Activated B cell treated with CpG ODN at 0.5 μM for 24 hours (primary cell): ENCODE measurements around the gene FES. TPM values are rescaled to one million over a fixed set of nuclear protein-coding genes. Genes with fewer than 3 reads are reported as not detected.

Source experiments
- ATAC-seq: fragments of 200-7000 bp; cut with Tn5 transposase; one replicate; pipeline ENCODE4 v1.10.0; 2021; ENCODE audit warnings: low read depth, mild to moderate bottlenecking, moderate library complexity
- CTCF ChIA-PET: fragments of 350-600 bp; sonication (Branson Sonifier 250); formaldehyde crosslinking; loops from one replicate; lab custom pipeline; 2021; ENCODE audit warnings: antibody characterized with exemption; lab: Charles Lee
- POLR2A ChIA-PET: fragments of 350-600 bp; sonication (Branson Sonifier 250); formaldehyde crosslinking; loops from one replicate; lab custom pipeline; 2021; ENCODE audit warnings: antibody characterized with exemption; lab: Charles Lee
- DNase-seq: peaks from one replicate; pipeline ENCODE4 v3.0.0; 2022
- H3K27ac Mint-ChIP-seq: one replicate; pipeline ENCODE4 v1.8.0; 2020; ENCODE audit warnings: mixed read lengths
- H3K27me3 Mint-ChIP-seq: one replicate; pipeline ENCODE4 v1.8.0; 2021; ENCODE audit warnings: mixed read lengths
- H3K36me3 Mint-ChIP-seq: one replicate; pipeline ENCODE4 v1.8.0; 2021; ENCODE audit warnings: low read depth, mixed read lengths
- H3K4me1 Mint-ChIP-seq: one replicate; pipeline ENCODE4 v1.8.0; 2021; ENCODE audit warnings: mixed read lengths
- H3K4me3 Mint-ChIP-seq: one replicate; pipeline ENCODE4 v1.8.0; 2020; ENCODE audit warnings: mild to moderate bottlenecking, mixed read lengths
- H3K9me3 Mint-ChIP-seq: one replicate; pipeline ENCODE4 v1.8.0; 2020; ENCODE audit warnings: mixed read lengths
- intact Hi-C: fragments of 100-400 bp; cut with micrococcal nuclease; formaldehyde crosslinking; loops from one replicate; pipeline ENCODE4 v1.15.1; 2024
- total RNA-seq: library from RNA; stranded (reverse); gene quantifications from 2 replicates; pipeline ENCODE4 v1.2.3, GENCODE V29; 2022
- TF ChIP-seq, protein P1 (sequence below): fragments of 200-600 bp; IDR thresholded peaks from one replicate; pipeline ENCODE4 v1.8.0; 2022; ENCODE audit warnings: antibody characterized with exemption, mild to moderate bottlenecking

FES gene
- total RNA-seq, 1 donor from 2014 or later = 27.4 TPM

DNA sequence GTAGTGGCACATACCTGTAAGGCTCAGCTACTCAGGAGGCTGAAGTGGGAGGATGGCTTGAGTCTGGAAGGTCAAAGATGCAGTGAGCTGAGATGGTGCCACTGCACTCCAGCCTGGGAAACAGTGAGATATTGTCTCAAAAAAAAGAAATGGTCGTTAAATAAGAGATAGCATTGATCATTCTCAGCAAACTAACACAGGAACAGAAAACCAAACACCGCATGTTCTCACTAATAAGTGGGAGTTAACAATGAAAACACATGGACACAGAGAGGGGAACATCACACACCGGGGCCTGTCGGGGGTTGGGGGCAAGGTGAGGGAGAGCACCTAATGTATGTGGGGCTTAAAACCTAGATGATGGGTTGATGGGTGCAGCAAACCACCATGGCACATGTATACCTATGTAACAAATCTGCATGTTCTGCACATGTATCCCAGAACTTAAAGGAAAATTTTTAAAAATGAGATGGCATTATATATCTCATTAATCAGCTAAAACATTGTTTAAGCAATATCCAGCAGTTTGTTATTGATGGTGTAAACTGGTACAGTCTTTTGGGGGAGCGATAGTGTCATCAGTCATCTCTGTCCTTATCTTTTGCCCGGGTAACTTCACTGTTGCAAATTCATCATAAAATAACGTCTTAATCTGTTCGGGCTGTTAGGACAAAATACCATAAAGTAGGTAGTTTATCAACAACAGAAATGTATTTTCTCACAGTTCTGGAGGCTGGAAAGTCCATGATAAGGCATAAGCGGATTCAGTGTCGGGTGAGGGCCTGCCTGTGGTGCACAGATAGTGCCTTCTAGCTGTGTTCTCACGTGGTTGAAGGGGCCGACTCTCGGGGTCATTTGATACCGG is 17.1 kb downstream of the FES start:
- no peak for ATAC-seq
- POLR2A ChIA-PET = interaction anchor here (1.3 to 12.7 kb wide), 4 partner anchors 12 to 185 kb away, joined by 3 to 213 read pairs (median 14); partner anchors contain the start of genes BLM, FURIN, HDDC3 and UNC45A
- DNase-seq = no peak
- CTCF ChIA-PET = interaction anchor here (2.9 to 12.5 kb wide), 2 partner anchors 16 to 32 kb away, joined by 10 to 193 read pairs; partner anchors contain the start of genes HDDC3 and UNC45A
- peaks cover 19% of the 10 kb centered on the region for H3K36me3 Mint-ChIP-seq
- H3K9me3 Mint-ChIP-seq = no peaks in the 10 kb centered on the region
- no peaks in the 10 kb centered on the region for H3K27me3 Mint-ChIP-seq
- intact Hi-C loops = loop anchor here (1.0 to 5.0 kb wide), 2 partner anchors 33 to 344 kb away; no protein-coding TSS in a partner anchor
- H3K4me1 Mint-ChIP-seq = peaks cover 42% of the 10 kb centered on the region
- H3K27ac Mint-ChIP-seq = peak overlapping the region; percentile 86
- peak overlapping the region; percentile 87 for H3K4me3 Mint-ChIP-seq
- TF ChIP-seq, protein P1, sequence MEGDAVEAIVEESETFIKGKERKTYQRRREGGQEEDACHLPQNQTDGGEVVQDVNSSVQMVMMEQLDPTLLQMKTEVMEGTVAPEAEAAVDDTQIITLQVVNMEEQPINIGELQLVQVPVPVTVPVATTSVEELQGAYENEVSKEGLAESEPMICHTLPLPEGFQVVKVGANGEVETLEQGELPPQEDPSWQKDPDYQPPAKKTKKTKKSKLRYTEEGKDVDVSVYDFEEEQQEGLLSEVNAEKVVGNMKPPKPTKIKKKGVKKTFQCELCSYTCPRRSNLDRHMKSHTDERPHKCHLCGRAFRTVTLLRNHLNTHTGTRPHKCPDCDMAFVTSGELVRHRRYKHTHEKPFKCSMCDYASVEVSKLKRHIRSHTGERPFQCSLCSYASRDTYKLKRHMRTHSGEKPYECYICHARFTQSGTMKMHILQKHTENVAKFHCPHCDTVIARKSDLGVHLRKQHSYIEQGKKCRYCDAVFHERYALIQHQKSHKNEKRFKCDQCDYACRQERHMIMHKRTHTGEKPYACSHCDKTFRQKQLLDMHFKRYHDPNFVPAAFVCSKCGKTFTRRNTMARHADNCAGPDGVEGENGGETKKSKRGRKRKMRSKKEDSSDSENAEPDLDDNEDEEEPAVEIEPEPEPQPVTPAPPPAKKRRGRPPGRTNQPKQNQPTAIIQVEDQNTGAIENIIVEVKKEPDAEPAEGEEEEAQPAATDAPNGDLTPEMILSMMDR = no peak

DNA sequence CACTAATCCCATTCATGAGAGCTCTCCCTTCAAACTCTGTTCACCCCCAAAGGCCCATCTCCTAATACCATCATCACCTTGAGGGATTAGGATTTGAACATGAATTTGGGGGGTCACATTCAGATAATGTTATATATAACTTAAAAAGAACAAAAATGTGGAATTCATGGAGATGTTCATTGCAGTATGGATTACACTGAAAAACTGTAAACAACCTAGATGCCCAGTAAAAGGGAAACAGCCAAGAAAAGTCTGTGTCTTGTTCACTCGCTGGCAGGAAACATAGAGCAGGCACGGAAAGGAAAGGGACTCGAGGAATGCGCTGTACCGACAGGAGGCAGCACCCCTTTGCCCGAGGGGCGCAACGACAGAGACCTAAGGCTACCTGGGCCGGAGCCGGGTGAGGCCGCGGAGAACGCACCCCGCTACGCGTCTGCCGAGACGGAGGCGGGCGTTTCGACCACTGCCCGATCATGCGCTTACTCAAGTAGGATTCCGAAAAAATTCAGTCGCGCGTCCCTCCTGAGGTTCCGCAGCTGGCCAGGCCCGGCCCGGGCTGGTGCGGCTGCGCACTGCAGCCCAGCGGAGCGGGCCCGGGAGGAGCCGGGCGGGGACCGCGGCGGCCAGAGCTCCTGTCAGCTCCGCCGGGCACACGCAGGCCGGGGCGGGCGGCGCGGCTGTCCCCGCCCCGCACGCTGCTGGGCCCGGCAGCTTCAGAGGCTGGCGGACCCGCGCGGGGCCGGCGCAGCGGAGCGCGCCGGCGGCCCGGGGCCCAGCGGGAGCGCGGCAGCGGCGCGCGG is 17.9 kb downstream of the FES start:
- Mint-ChIP-seq H3K27me3 (no peaks in the 10 kb centered on the region), H3K4me3 (peak overlapping the region; percentile 87), H3K36me3 (peaks cover 26% of the 10 kb centered on the region), H3K4me1 (peaks cover 34% of the 10 kb centered on the region), H3K27ac (peak overlapping the region; percentile 86), H3K9me3 (no peaks in the 10 kb centered on the region)
- ATAC-seq (peak; percentile 71), DNase-seq (peak; percentile 75)
- CTCF ChIA-PET = interaction anchor here (0.6 to 12.5 kb wide), 8 partner anchors 16 to 276 kb away, joined by 3 to 193 read pairs (median 4); partner anchors contain the start of genes HDDC3 and UNC45A
- intact Hi-C loops = loop anchor here (1.0 to 5.0 kb wide), 2 partner anchors 32 to 345 kb away; no protein-coding TSS in a partner anchor
- POLR2A ChIA-PET = interaction anchor here (1.0 to 12.7 kb wide), 11 partner anchors 12 to 668 kb away, joined by 3 to 213 read pairs (median 5); partner anchors contain the start of genes BLM, CIB1, FURIN and GDPGP1
- TF ChIP-seq, protein P1 = no peak

DNA sequence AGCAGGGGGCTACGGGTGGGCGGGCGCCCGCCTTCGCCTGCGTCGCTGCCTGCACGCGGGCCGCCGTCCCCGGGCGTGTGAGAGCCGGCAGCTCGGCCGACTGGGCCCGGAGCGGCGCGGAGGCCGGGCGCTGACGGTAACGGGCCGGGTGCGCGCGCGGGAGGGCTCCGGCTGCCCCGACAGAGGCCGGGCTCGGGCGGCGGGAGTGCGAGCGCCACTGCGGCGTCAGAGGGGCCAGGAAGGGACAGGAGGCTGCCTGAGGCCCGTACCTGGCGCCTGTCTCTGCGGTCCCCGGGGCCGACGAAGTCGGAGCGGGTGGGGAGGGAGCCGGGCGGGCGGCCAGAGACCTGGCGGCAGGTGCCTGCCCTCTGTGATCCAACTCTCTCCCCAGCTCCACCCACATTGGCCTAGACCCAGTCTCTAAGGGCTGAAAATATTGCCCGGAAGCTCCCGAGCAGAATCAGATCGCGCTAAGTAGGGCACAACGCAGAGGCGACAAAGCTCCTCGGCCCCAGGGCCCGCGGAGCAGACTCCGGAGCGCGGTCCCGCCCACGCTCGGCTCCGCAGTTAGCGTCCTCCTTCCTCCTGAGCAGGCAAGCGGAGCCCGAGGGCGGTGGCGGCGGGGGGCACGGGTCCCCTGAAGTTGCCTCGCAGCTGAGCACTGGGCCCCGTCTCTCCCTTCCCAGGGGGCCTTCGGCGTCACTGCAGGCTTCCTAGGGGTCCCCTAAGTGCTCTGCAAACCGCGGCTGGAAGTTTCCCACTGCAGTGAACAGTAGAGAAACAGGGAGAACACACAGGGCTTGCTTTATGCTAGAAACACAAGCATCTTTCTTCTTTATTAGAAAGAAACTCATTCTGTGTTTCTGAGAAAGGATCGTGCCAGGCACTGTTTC is 18.8 kb downstream of the FES start, which contains the start of gene MAN2A2:
TSS of gene MAN2A2 (plus strand) at position 463 of the 893 bp plus-strand sequence. CDS start 906 bp downstream, outside the sequence.
- ChIA-PET CTCF (interaction anchor here (0.6 to 12.5 kb wide), 9 partner anchors 17 to 277 kb away, joined by 3 to 193 read pairs (median 4); partner anchors contain the start of genes HDDC3 and UNC45A), POLR2A (interaction anchor here (0.5 to 12.7 kb wide), 21 partner anchors 11 to 669 kb away, joined by 3 to 213 read pairs (median 4); partner anchors contain the start of genes BLM, CIB1, FES and FURIN)
- no peaks in the 10 kb centered on the region for H3K9me3 Mint-ChIP-seq
- TF ChIP-seq, protein P1 = no peak
- peak within 1 kb of the TSS; percentile 86 for H3K27ac Mint-ChIP-seq
- peaks cover 26% of the 10 kb centered on the region for H3K4me1 Mint-ChIP-seq
- peak; percentile 64 for ATAC-seq
- H3K36me3 Mint-ChIP-seq = peaks cover 34% of the 10 kb centered on the region
- no peaks in the 10 kb centered on the region for H3K27me3 Mint-ChIP-seq
- intact Hi-C loops = loop anchor here (1.0 to 5.0 kb wide), 3 partner anchors 12 to 346 kb away; no protein-coding TSS in a partner anchor
- peak within 1 kb of the TSS; percentile 87 for H3K4me3 Mint-ChIP-seq
- DNase-seq = peak; percentile 64
